ENCODE data around the gene SUSD1.

DNA sequence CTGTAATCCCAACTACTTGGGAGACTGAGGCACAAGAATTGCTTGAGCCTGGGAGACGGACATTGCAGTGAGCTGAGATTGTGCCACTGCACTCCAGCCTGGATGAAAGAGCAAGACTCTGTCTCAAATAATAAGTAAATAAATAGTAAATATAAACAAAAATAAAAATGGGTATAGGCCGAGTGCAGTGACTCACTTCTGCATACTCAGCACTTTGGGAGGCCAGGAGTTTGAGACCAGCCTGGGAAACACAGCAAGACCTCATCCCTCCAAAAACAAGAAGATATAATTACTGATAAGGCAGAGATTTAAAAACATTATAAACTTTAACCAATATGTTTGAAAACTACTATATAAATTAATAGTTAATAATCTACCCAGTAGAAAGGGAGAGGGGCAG is 37.8 kb upstream of the SUSD1 start:
- TF ChIP-seq, protein P1, sequence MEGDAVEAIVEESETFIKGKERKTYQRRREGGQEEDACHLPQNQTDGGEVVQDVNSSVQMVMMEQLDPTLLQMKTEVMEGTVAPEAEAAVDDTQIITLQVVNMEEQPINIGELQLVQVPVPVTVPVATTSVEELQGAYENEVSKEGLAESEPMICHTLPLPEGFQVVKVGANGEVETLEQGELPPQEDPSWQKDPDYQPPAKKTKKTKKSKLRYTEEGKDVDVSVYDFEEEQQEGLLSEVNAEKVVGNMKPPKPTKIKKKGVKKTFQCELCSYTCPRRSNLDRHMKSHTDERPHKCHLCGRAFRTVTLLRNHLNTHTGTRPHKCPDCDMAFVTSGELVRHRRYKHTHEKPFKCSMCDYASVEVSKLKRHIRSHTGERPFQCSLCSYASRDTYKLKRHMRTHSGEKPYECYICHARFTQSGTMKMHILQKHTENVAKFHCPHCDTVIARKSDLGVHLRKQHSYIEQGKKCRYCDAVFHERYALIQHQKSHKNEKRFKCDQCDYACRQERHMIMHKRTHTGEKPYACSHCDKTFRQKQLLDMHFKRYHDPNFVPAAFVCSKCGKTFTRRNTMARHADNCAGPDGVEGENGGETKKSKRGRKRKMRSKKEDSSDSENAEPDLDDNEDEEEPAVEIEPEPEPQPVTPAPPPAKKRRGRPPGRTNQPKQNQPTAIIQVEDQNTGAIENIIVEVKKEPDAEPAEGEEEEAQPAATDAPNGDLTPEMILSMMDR (IDR thresholded peaks at IDR 0.05), result no peak
- no peak for TF ChIP-seq POLR2A (IDR thresholded peaks at IDR 0.05)

All from upper lobe of left lung (tissue), 4 donors.